Stimulated activated naive CD8-positive, alpha-beta T cell treated with anti-CD3 and anti-CD28 coated beads, Interleukin-15, amount 100 ng/mL, for 72 hours (primary cell): ENCODE data around the gene CFDP1.

Experiments used
- ATAC-seq: fragments of 150-1000 bp; cut with Tn5 transposase; 2 replicates; pipeline ENCODE4 v1.10.0; 2021; ENCODE audit warnings: mild to moderate bottlenecking, moderate library complexity
- DNase-seq, 2 donors: peaks; one replicate each; pipeline ENCODE4 v3.0.0; 2021 to 2022
- H3K27ac Mint-ChIP-seq, 2 donors: one replicate each; pipeline ENCODE4 v1.8.0; 2022; ENCODE audit warnings: mild to moderate bottlenecking in 2 of 2, mixed read lengths in 2 of 2, moderate library complexity in 2 of 2
- H3K27me3 Mint-ChIP-seq: one replicate; pipeline ENCODE4 v1.8.0; 2022; ENCODE audit warnings: mixed read lengths
- H3K4me1 Mint-ChIP-seq: one replicate; pipeline ENCODE4 v1.8.0; 2022; ENCODE audit warnings: mild to moderate bottlenecking, mixed read lengths
- H3K4me3 Mint-ChIP-seq, 2 donors: one replicate each; pipeline ENCODE4 v1.8.0; 2022; ENCODE audit warnings: mild to moderate bottlenecking in 2 of 2, mixed read lengths in 2 of 2, moderate library complexity in 1 of 2
- H3K9me3 Mint-ChIP-seq, 2 donors: one replicate each; pipeline ENCODE4 v1.8.0; 2022; ENCODE audit warnings: mixed read lengths in 2 of 2

The CFDP1 gene

DNA sequence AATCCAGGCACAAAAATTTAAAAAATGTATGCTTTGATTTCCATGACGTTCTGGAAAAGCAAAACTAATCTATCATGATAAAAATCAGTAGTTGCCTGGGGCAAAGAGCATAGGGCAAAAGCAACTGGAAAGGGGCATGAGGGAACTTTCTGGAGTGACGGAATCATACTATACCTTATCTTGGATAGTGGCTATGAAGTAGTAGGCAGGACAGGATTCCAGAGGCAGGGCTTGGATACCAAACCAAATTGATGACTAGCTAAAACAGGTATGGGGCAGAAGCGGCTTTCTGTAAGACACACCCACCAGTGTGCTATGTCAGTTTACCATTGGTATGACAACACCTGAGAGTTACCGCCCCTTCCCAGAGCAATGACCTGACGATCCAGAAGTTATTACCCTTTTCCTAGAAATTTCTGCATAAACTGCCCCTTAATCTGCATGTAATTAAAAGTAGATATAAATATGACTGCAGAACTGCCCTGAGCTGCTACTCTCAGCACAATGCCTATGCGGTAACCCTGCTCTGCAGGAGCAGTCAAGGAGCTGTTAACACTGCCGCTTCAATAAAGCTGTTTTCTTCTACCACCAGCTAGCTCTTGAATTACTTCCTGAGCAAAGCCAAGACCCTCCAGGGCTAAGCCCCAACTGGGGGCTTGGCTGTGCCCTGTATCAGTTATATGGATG lies 56.7 kb downstream of the CFDP1 start:
- Mint-ChIP-seq H3K27ac (no peak overlapping the region), H3K9me3 (no peaks in the 10 kb centered on the region), H3K27me3 (peaks cover 10% of the 10 kb centered on the region), H3K4me1 (peaks cover 42% of the 10 kb centered on the region), H3K4me3 (no peak overlapping the region)
- no peak for DNase-seq
- ATAC-seq: no peak

DNA sequence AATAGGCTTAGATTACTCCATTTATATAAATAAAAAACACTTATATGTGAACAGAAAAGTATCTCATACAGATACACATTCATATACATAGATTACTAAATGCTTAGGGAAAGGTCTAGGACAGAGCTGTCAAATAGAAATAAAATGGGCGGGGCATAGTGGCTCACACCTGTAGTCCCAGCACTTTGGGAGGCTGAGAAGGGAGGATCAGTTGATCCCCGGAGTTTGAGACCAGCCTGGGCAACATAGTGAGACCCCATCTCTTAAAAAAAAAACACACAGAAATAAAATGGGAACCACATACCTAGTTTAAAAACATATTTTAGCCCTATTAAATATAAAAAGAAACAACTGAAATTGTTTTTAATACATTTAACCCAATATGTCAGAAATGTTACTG lies 58.9 kb downstream of the CFDP1 start:
- ATAC-seq (no peak), DNase-seq (no peak)
- peaks cover 20% of the 10 kb centered on the region for H3K4me1 Mint-ChIP-seq
- H3K9me3 Mint-ChIP-seq: no peaks in the 10 kb centered on the region
- H3K4me3 Mint-ChIP-seq: no peak overlapping the region
- H3K27ac Mint-ChIP-seq: no peak overlapping the region
- peaks cover 10% of the 10 kb centered on the region for H3K27me3 Mint-ChIP-seq

DNA sequence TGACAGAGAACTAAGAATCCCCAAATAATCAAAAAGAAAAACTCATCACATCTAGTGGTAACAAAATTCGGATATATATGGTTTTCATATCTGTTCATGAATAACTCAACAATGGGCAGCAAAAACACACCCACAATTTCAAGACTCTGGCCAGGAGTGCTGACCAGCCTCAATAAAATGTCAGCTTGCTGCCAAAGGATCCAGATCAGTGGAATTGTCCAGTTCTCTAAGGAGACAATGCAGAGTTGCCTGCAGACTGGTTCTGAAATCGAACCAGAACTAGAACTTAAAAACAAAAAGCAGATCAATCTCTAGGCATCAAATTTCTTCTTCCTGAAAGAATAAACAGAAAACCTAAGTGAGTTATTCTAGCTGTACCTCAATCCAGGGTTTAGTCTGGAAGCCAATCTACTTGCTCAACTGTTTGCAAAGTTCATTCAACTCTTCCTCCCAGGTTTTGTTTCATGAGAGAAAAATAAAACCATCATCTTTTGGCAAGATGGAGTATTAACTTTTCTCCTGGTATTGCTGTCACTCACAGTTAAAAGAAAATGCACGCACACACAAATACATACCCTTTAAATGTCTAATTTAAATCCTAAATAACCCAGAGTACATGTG lies 61.0 kb downstream of the CFDP1 start:
- H3K4me3 Mint-ChIP-seq: no peak overlapping the region
- no peak overlapping the region for H3K27ac Mint-ChIP-seq
- no peak for DNase-seq
- peaks cover 2% of the 10 kb centered on the region for H3K27me3 Mint-ChIP-seq
- no peaks in the 10 kb centered on the region for H3K9me3 Mint-ChIP-seq
- no peaks in the 10 kb centered on the region for H3K4me1 Mint-ChIP-seq
- no peak for ATAC-seq

DNA sequence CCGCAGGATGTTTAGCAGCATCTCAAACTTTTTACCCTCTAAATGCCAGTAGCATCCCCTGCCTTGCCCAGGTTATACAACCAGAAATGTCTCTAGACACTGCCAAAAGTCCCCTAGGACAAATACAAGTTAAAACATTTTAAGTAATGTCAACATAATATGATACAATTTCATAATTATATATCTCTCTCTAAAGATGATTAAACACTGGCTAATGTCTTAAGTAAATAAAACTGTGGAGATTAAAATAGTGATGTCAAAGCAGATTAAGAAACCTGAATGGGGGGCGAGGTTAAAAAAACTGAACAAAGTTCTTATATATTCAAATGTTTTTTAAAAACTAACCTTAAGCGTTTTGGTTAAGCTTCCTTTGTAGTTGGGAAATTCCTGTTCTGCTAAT lies 62.1 kb downstream of the CFDP1 start:
- Mint-ChIP-seq H3K4me3 (no peak overlapping the region), H3K27ac (no peak overlapping the region), H3K27me3 (no peaks in the 10 kb centered on the region), H3K4me1 (no peaks in the 10 kb centered on the region), H3K9me3 (no peaks in the 10 kb centered on the region)
- DNase-seq: no peak
- ATAC-seq: no peak

DNA sequence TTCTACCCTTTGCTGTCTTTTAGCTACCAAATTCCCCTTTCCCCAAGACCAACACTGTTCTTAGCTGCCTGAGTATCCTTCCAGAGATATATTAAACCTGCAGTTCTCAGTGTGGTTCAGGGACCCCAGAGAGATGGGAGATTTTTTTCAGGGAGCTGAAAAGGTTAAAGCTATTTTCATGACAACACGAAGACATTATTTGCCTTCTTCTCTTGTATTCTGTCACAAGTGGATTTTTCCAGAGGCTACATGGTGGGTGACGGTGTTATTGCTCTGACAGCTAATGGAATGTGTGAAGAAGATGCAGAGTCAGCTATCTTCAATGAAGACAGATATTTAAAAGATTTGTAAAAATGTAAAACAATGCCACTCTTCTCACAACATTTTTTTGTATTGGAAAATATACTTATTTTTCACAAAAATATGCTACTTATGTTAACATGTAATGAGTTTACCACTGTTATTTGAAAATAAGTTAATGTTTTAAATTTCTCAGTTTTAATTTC lies 69.0 kb downstream of the CFDP1 start:
- Mint-ChIP-seq H3K27ac (no peak overlapping the region), H3K9me3 (no peaks in the 10 kb centered on the region), H3K27me3 (no peaks in the 10 kb centered on the region), H3K4me1 (no peaks in the 10 kb centered on the region), H3K4me3 (no peak overlapping the region)
- ATAC-seq: no peak
- no peak for DNase-seq

DNA sequence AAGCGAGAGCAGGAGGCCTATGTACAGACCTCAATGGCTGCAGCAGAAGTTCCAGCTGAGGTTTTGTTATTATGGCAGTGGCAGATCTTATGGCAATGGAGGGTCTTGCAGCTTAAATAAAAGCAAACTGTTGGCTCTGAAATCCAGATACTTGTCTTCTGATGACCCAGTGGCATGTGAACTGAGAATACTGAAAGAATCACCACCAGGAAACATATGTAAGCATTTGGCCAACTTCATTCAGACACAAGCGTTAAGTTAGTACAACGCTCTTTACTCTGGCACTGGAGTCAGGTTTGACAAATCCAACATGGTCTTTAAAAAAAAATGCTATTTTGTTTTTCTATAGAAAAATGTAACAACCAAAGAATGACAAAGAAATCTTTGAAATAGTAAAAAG lies 70.5 kb downstream of the CFDP1 start:
- Mint-ChIP-seq H3K27me3 (no peaks in the 10 kb centered on the region), H3K4me3 (no peak overlapping the region), H3K27ac (no peak overlapping the region), H3K9me3 (no peaks in the 10 kb centered on the region), H3K4me1 (no peaks in the 10 kb centered on the region)
- DNase-seq: no peak
- ATAC-seq: no peak

DNA sequence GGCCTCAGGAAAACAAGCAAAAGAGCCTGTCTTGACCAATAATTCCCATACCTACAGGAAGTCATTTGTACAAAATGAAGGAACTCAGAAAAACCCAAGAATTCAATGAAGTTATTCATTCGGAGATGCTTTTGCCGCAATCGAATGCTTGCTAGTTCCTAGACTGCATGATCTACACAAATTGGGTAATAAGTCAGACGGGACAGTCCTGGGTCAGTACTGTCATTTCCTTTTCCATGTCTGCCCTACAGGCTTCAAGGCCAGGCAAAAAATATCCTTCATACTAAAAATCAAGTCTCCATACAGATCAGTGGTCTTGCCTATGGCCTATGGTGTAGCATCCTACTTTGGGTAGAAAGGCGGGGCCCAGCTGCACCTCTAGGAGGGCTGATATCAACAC lies 71.4 kb downstream of the CFDP1 start:
- H3K27me3 Mint-ChIP-seq: no peaks in the 10 kb centered on the region
- no peak overlapping the region for H3K4me3 Mint-ChIP-seq
- no peaks in the 10 kb centered on the region for H3K9me3 Mint-ChIP-seq
- ATAC-seq: no peak
- DNase-seq: no peak
- H3K4me1 Mint-ChIP-seq: no peaks in the 10 kb centered on the region
- H3K27ac Mint-ChIP-seq: no peak overlapping the region

DNA sequence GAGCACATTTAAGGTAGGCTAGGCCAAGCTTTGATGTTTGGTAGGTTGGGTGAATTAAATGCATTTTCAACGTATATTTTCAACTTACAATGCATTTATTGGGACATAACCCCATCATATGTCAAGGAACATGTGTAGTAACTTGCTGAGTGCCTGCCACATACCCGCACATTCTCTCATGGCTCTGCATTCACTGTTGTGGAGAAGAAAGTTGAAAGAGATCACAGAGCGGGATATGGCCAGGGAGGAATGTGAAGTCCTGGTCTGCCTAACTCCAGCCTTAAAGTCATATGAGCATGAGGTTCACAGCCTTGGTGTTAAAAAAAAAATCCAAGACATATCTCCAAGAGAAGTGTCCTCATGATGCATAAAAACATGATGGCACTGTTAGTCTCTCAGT lies 79.1 kb downstream of the CFDP1 start:
- Mint-ChIP-seq H3K4me1 (no peaks in the 10 kb centered on the region), H3K27ac (no peak overlapping the region), H3K4me3 (no peak overlapping the region), H3K9me3 (no peaks in the 10 kb centered on the region), H3K27me3 (no peaks in the 10 kb centered on the region)
- ATAC-seq (no peak), DNase-seq (no peak)

DNA sequence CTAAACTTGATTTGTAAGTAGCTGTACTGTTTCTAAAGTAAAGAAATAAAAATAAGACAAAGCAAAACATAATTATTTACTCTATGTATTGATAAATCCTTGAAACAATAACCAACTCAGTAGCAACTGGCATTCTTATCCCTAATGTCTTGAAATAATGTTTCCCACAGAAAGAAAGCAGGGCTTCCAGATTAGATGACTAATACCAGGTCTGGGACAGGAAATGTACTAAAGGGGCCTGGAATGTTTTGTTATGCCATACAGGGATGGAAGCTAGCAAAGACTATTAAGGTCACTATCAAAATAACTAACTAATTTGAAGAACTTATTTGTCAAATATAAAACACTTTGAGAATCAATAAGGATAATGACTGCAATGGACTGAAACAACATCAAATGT lies 82.1 kb downstream of the CFDP1 start:
- Mint-ChIP-seq H3K27ac (no peak overlapping the region), H3K27me3 (no peaks in the 10 kb centered on the region), H3K9me3 (no peaks in the 10 kb centered on the region), H3K4me3 (no peak overlapping the region), H3K4me1 (no peaks in the 10 kb centered on the region)
- ATAC-seq (no peak), DNase-seq (no peak)

DNA sequence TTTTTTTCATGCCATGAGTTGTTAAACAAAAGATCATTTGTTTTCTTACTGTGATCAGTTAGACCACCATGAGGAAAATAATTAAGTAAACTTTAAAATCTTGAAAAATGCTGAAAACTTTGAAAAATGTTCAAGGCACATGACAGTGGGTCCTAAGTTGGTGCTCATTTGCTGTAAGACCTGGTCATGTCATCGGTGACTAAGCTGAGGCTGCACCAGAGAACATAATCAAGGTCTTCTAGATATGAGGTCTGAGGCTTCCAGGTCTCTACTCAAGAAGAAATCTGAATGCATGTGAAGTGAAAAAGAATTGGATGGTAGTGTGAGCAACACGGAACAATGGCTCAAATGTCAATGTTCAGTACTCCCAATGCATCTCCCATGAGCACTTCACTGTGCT lies 87.6 kb downstream of the CFDP1 start:
- H3K4me3 Mint-ChIP-seq: no peak overlapping the region

DNA sequence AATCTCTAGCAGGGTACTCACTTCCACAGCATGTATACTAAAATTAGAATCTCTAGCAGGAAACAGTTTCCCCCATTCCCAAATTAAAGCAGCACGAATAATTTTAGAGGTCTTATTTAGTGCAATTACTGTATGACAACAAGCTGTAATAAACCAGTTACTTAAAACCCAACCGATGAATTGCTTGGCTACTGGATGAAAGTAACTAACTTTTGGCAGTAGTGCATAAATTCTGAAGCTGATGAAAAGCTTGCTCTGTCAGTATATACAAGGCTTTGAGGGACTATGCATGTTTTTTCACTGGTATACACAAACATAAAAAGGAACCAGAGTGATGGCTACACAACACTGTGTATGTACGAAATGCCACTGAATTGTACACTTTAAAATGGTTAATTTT lies 89.4 kb downstream of the CFDP1 start:
- Mint-ChIP-seq H3K9me3 (no peaks in the 10 kb centered on the region), H3K4me3 (no peak overlapping the region), H3K27me3 (no peaks in the 10 kb centered on the region), H3K4me1 (no peaks in the 10 kb centered on the region), H3K27ac (no peak overlapping the region)
- DNase-seq (no peak), ATAC-seq (no peak)

More for the DNA sequence above, 87.6 kb downstream of the CFDP1 start:
- ATAC-seq (no peak), DNase-seq (no peak)
- Mint-ChIP-seq H3K4me1 (no peaks in the 10 kb centered on the region), H3K27me3 (no peaks in the 10 kb centered on the region), H3K27ac (no peak overlapping the region), H3K9me3 (no peaks in the 10 kb centered on the region)

DNA sequence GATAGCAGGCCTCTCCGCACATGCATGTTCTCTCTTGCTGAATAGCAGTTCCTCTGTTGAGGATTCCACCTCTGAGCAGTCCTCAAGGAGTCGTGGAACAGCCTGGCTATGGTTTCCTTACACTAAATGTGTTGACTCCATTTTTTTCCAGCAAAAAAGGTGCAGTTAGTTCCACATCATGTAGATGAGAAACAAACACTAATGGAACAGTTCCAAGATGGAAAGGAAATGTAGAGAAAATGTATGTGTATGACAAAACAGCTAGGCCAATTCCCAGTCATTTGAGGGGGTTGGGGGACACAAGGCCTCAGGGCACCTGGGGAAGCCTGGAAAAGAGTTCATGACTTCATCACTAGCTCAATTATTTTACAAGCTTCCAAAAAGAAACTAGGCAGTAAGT lies 90.0 kb downstream of the CFDP1 start:
- ATAC-seq (no peak), DNase-seq (no peak)
- H3K27me3 Mint-ChIP-seq: no peaks in the 10 kb centered on the region
- H3K9me3 Mint-ChIP-seq: no peaks in the 10 kb centered on the region
- H3K27ac Mint-ChIP-seq: no peak overlapping the region
- no peaks in the 10 kb centered on the region for H3K4me1 Mint-ChIP-seq
- no peak overlapping the region for H3K4me3 Mint-ChIP-seq

DNA sequence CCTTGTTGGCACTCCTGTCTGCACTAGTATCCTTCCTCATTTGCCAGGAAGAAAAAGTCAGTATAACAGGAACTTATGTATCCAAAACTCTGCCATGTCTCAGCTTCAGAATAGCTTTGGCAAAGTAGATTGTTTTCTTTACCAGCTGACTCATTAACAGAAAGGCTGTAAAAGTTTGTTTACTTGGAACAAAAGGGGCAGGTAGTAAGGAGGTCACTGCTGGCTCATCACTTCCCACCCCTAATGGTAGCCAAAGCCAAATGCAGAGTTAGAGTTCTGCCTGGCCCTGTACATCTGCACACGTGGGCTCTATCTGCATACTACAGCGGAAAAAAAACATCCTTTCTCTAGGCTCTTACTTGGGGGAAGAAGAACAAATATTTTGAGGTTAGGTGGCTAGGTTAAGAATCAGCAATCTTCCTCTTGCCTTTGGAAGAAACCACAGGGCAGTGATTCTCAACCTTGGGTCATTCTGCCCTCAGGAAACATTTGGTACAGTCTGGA lies 90.9 kb downstream of the CFDP1 start:
- DNase-seq: no peak
- Mint-ChIP-seq H3K27ac (no peak overlapping the region), H3K9me3 (no peaks in the 10 kb centered on the region), H3K4me1 (no peaks in the 10 kb centered on the region), H3K27me3 (no peaks in the 10 kb centered on the region), H3K4me3 (no peak overlapping the region)
- no peak for ATAC-seq

DNA sequence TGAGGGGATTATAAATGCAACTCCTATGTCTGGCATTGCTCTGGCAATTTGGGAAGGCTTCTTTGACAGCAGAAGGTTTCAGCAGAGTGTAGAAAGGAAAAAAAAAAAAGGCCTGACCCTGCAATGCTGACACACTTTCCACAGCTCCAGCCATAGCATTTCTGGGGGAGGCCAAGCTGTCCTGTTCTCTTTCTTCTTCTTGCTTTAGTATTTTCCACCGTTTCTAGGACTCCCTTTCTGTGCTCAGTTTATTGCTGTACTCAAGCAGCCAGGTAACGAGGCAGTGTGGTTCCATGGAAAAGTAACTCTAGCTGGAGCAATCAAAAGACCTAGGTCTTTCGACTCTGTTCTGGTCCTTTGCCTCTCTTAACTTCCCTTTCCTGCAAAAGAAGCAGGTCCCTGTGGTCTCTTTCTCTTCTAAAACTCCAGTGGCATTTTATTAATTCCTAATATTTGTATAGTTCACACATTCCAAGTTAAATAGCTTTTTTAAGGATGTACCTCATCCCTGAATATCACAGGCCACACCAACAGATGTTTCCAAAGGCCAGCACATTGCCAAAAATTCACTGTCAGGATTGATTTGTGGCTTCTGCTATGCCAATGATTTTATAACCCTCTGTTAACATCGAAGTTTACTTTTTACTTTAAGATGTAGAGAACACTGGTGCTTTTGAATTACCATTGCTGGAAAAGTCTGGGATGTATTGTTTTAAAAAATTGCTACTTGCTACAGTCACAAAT lies 91.6 kb downstream of the CFDP1 start:
- Mint-ChIP-seq H3K27ac (no peak overlapping the region), H3K9me3 (no peaks in the 10 kb centered on the region), H3K4me1 (no peaks in the 10 kb centered on the region), H3K4me3 (no peak overlapping the region), H3K27me3 (no peaks in the 10 kb centered on the region)
- ATAC-seq (no peak), DNase-seq (no peak)

DNA sequence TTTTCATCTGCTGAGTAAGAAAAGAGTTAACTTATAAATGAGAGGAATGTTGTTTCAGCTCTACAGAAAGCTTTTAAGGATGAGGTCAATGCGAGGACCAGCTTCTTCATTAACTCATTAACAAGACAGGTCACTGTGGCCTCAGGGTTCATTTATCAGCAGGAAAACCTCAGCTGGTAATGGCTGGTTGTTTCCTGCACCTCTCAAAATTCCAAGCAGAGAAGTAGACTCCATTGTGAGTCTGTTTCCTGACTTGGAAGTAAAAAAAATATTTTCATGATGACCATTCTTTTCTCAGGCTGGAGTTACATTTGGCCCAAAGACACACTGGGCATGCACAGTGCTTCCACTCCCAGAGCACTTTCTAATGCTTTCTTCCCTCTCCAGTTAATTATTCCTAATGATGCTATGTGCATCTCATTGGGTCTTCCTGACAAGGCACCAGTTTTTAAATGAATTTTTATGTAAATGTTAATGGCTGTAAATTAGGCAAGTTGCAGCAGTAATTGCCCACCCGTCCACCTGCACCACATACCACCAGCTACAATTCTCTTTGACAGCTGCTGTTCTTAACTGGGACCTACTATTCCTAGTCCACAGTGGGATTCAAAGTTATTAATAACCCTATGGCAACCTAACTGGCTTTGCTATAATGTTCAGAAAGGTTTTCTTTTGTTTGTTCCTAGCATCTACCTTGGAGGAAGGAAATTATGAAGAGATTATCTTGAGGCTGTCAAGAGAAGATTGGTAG lies 92.4 kb downstream of the CFDP1 start:
- H3K4me1 Mint-ChIP-seq: no peaks in the 10 kb centered on the region
- ATAC-seq (no peak), DNase-seq (no peak)
- H3K4me3 Mint-ChIP-seq: no peak overlapping the region
- no peaks in the 10 kb centered on the region for H3K27me3 Mint-ChIP-seq
- H3K9me3 Mint-ChIP-seq: no peaks in the 10 kb centered on the region
- no peak overlapping the region for H3K27ac Mint-ChIP-seq

DNA sequence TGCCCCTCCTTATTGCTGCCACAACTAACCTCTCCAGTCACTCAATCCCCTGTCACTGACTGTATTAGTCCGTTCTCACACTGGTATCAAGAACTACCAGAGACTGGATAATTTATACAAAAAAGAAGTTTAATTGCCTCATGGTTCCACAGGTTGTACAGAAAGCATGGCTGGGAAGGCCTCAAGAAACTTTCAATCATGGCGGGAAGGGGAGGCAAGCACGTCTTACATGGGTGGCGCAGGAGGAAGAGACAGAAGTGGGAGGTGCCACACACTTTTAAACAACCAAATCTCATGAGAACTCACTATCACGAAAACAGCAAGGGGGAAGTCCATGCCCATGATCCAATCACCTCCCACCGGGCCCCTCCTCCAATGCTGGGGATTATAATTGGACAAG lies 95.9 kb downstream of the CFDP1 start:
- H3K4me3 Mint-ChIP-seq: no peak overlapping the region
- no peaks in the 10 kb centered on the region for H3K9me3 Mint-ChIP-seq
- no peaks in the 10 kb centered on the region for H3K27me3 Mint-ChIP-seq
- peaks cover 15% of the 10 kb centered on the region for H3K4me1 Mint-ChIP-seq
- DNase-seq: no peak
- ATAC-seq: no peak
- no peak overlapping the region for H3K27ac Mint-ChIP-seq
